22Rv1 (cell line): ENCODE measurements around the gene KCNH4.

ENCODE experiments used
- CTCF ChIP-seq: fragments of 450-650 bp; IDR thresholded peaks from 2 replicates; pipeline ENCODE4 v1.5.1; 2017; ENCODE audit warnings: mild to moderate bottlenecking
- ZFX ChIP-seq: fragments of 450-650 bp; IDR thresholded peaks from 2 replicates; pipeline ENCODE4 v1.6.1; 2017; ENCODE audit warnings: antibody characterized with exemption, borderline replicate concordance

- TF ChIP-seq CTCF (no peak), ZFX (no peak)
Measured at GRCh38 chr17:42120770-42121769, 59.9 kb downstream of the KCNH4 start, which contains the start of gene KAT2A.
